T-cell (primary cell): ENCODE measurements around the gene FAM53B. TPM values are rescaled to one million over a fixed set of nuclear protein-coding genes. Genes with fewer than 3 reads are reported as not detected.
"Not testable (repeated sequence)": the region's sequence is repeated elsewhere in the genome, so short reads cannot be mapped to it uniquely, and the experiment has no call there.

ENCODE experiments used
- ATAC-seq, 4 experiments: fragments of 200-7000 bp in 3 of 4; fragments of 150-1000 bp in 1 of 4; cut with Tn5 transposase; replicated peaks in 1 of 4; 1 replicate in 3 of 4; 2 replicates in 1 of 4; pipeline ENCODE4 v1.10.0; 2021; ENCODE audit warnings: moderate library complexity in 3 of 4, mild to moderate bottlenecking in 2 of 4, moderate number of reproducible peaks in 1 of 4
- CTCF ChIA-PET, 2 donors: fragments of 300-600 bp; sonication (Branson Sonifier 250); formaldehyde crosslinking; loops; one replicate each; lab custom pipeline; 2022; ENCODE audit warnings: antibody characterized with exemption in 2 of 2; lab: Charles Lee
- POLR2A ChIA-PET, 2 donors: fragments of 300-600 bp; sonication (Branson Sonifier 250); formaldehyde crosslinking; loops; one replicate each; lab custom pipeline; 2022; ENCODE audit warnings: antibody characterized with exemption in 2 of 2; lab: Charles Lee
- DNase-seq, 35 experiments: peaks; one replicate each; pipeline versions ENCODE4 v3.0.0 to v3.0.0-alpha.2; 2013 to 2023
- H3K27ac ChIP-seq: one replicate; pipeline ENCODE4 v1.5.1; 2013; ENCODE audit warnings: low read length
- H3K27me3 ChIP-seq, 2 experiments: replicated peaks in 1 of 2; 1 replicate in 1 of 2; 2 replicates in 1 of 2; pipeline versions ENCODE4 v1.6.1 to v1.7.0; 2013; ENCODE audit warnings: low read length in 1 of 2, mixed read lengths in 1 of 2; ENCODE audit not compliant: control insufficient read depth in 2 of 2, insufficient read depth in 2 of 2; ENCODE audit errors: extremely low read depth in 1 of 2
- H3K36me3 ChIP-seq, 2 donors: 1 replicate in 1 of 2; 2 replicates in 1 of 2; pipeline versions ENCODE4 v1.6.1 to v1.7.0; 2013; ENCODE audit warnings: low read length in 1 of 2; ENCODE audit not compliant: control insufficient read depth in 2 of 2, insufficient read depth in 1 of 2; ENCODE audit errors: extremely low read depth in 1 of 2
- H3K4me1 ChIP-seq, 2 experiments: 1 replicate in 1 of 2; 2 replicates in 1 of 2; pipeline versions ENCODE4 v1.6.1 to v1.7.0; 2013; ENCODE audit warnings: low read length in 2 of 2, mixed read lengths in 1 of 2; ENCODE audit not compliant: insufficient read depth in 2 of 2, control insufficient read depth in 1 of 2; ENCODE audit errors: extremely low read depth in 1 of 2
- H3K4me3 ChIP-seq, 2 donors: 1 replicate in 1 of 2; 2 replicates in 1 of 2; pipeline versions ENCODE4 v1.5.1 to v1.7.0; 2013; ENCODE audit warnings: mild to moderate bottlenecking in 2 of 2, low read length in 1 of 2, moderate library complexity in 1 of 2; ENCODE audit not compliant: control insufficient read depth in 1 of 2; ENCODE audit errors: extremely low read depth in 1 of 2
- H3K9me3 ChIP-seq: 2 replicates; pipeline ENCODE4 v1.7.0; 2013
- H3K27ac Mint-ChIP-seq, 2 donors: one replicate each; pipeline ENCODE4 v1.8.0; 2020 to 2021; ENCODE audit warnings: mild to moderate bottlenecking in 2 of 2, mixed read lengths in 2 of 2
- H3K27me3 Mint-ChIP-seq, 2 donors: one replicate each; pipeline ENCODE4 v1.8.0; 2021 to 2022; ENCODE audit warnings: mixed read lengths in 2 of 2
- H3K36me3 Mint-ChIP-seq: one replicate; pipeline ENCODE4 v1.8.0; 2021; ENCODE audit warnings: mixed read lengths
- H3K4me1 Mint-ChIP-seq, 3 donors: one replicate each; pipeline ENCODE4 v1.8.0; 2020 to 2022; ENCODE audit warnings: mixed read lengths in 3 of 3, mild to moderate bottlenecking in 1 of 3
- H3K4me3 Mint-ChIP-seq, 3 donors: one replicate each; pipeline ENCODE4 v1.8.0; 2020 to 2022; ENCODE audit warnings: mild to moderate bottlenecking in 3 of 3, mixed read lengths in 3 of 3, moderate library complexity in 3 of 3
- H3K9me3 Mint-ChIP-seq, 3 donors: one replicate each; pipeline ENCODE4 v1.8.0; 2020 to 2022; ENCODE audit warnings: mixed read lengths in 3 of 3
- WGBS: methylation state at CpG from one replicate; pipeline ENCODE4 v1.1.5; 2013; ENCODE audit warnings: missing lambda C conversion rate; ENCODE audit not compliant: insufficient coverage; 5-methylcytosine and 5-hydroxymethylcytosine counted together
- total RNA-seq, 35 experiments: library from RNA in 6 of 35; stranded (reverse) in 6 of 35; fragments of 120-200 nt in 1 of 35; gene quantifications; one replicate each; pipeline versions ENCODE4 v1.2.1 to v1.2.4 and lab custom pipeline; 2013 to 2026

Gene FAM53B
- total RNA-seq, 5 donors from 2014 or later (not counting 1 experiment from before 2014, with no cell fraction given) = 39.3 to 86.5 (median 52.3) TPM

DNA sequence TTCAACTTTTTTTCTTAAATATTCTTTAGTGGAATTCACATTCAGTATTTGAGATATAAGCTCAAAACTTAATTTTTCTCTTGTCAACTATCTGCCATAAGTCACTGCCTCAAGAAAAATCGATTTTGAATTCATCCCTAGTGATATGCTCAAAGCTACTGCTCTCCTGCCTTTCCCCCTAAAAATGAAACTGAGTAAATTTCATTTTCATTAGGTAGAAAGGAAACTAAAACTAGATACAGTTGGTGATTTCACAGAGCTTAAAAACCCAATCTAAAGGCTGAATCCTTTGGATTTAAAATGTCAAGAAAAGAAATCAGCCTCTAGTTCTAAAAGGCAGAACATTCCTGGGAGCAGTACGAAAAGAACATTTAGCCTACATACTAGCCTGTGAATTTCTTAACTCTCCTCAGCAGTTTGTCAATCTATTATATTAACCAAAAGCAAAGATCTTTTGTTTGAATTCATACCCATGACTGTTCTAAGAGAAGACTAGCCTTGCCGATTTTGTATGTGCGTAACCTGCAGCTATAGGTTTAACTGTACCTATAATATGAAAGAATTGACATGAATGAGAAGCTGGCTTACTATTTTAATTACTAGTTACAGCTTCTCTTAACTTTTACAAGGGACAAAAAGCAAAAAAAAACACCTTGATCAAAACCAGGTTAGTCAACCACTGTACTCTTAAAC is 4.9 kb upstream of the FAM53B start:
- ATAC-seq (no peak), DNase-seq (no peak)
- peaks cover 0 to 5% of the 10 kb centered on the region in 2 donors for H3K36me3 ChIP-seq
- H3K27ac ChIP-seq = no peak overlapping the region
- ChIA-PET POLR2A (interaction anchor here (0.6 to 0.7 kb wide), 4 partner anchors 152 to 225 kb away, joined by 3 to 5 read pairs (median 3); no protein-coding TSS in a partner anchor), CTCF (interaction anchor here (0.6 to 4.9 kb wide), 12 partner anchors 17 to 226 kb away, joined by 3 to 87 read pairs (median 4); no protein-coding TSS in a partner anchor)
- H3K27ac Mint-ChIP-seq = peak overlapping the region; percentile 47 to 86
- H3K27me3 Mint-ChIP-seq = no peaks in the 10 kb centered on the region
- no peak overlapping the region for H3K4me3 Mint-ChIP-seq
- no peaks in the 10 kb centered on the region for H3K36me3 Mint-ChIP-seq
- no peaks in the 10 kb centered on the region for H3K9me3 Mint-ChIP-seq
- H3K9me3 ChIP-seq = no peaks in the 10 kb centered on the region
- H3K27me3 ChIP-seq = no peaks in the 10 kb centered on the region
- WGBS = no CpG with 5 or more reads among the region's 4 CpGs
- peaks cover 15 to 23% (median 21%) of the 10 kb centered on the region in 3 donors for H3K4me1 Mint-ChIP-seq
- no peak overlapping the region for H3K4me3 ChIP-seq
- H3K4me1 ChIP-seq = peaks cover 4 to 7% of the 10 kb centered on the region in 2 experiments

DNA sequence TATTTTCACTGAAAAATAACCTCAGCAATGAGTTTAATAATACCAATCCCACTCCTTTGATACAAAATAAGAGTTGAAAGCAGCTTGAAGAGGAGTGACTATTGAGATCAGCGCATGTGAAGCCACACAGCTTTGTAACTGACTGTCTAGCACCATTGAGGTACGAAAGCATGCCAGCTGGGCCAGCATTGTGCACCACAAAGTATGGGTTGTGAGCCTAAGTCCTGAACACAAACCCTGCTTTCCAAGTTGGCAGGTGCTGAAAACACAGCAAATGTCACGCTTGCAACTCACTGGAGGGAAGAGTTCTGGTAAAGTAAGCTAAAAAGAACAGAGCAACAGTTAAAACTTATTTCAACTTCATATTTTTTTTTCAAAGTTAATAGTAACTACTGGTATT is 4.0 kb upstream of the FAM53B start:
- Mint-ChIP-seq H3K27ac (peak overlapping the region in 1 of 2 donors; percentile 76), H3K9me3 (no peaks in the 10 kb centered on the region), H3K27me3 (no peaks in the 10 kb centered on the region), H3K36me3 (no peaks in the 10 kb centered on the region), H3K4me1 (peaks cover 15 to 23% (median 21%) of the 10 kb centered on the region in 3 donors), H3K4me3 (no peak overlapping the region)
- H3K9me3 ChIP-seq = no peaks in the 10 kb centered on the region
- no peak overlapping the region for H3K4me3 ChIP-seq
- no peaks in the 10 kb centered on the region for H3K27me3 ChIP-seq
- 91% methylated on average over 2 of the region's 3 CpGs for WGBS
- peaks cover 4 to 7% of the 10 kb centered on the region in 2 experiments for H3K4me1 ChIP-seq
- no peak for DNase-seq
- H3K27ac ChIP-seq = no peak overlapping the region
- CTCF ChIA-PET = interaction anchor here (0.6 to 4.9 kb wide), 10 partner anchors 20 to 225 kb away, joined by 3 to 87 read pairs (median 6); no protein-coding TSS in a partner anchor
- no peak for ATAC-seq
- POLR2A ChIA-PET = interaction anchor here in 1 of 2 donors (0.6 kb wide), 1 partner anchor 225 kb away, joined by 3 read pairs; no protein-coding TSS in a partner anchor
- peaks cover 0 to 5% of the 10 kb centered on the region in 2 donors for H3K36me3 ChIP-seq

DNA sequence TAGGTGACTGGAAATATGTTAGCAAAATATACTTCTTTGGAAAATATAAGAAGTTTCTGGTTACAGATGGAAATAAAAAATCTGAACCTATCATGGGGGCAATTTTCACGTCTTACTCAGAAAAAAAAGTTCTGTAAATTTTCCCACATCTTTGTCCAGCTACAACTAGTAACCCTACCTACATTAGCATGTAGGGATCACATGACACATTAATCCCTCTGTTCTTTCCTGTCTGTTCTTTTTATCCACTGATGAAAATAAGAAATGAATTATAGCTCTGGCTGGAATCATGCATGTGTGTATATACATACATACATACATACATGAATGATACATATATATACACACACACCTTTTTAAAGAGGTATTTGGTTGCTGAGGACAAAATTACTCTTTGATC is 3.6 kb upstream of the FAM53B start:
- CTCF ChIA-PET = interaction anchor here (0.6 to 4.9 kb wide), 11 partner anchors 8 to 286 kb away, joined by 3 to 87 read pairs (median 5); partner anchors contain the start of gene LHPP (in 1 of the 2)
- Mint-ChIP-seq H3K27ac (peak overlapping the region in 1 of 2 donors; percentile 76), H3K27me3 (no peaks in the 10 kb centered on the region)

DNA sequence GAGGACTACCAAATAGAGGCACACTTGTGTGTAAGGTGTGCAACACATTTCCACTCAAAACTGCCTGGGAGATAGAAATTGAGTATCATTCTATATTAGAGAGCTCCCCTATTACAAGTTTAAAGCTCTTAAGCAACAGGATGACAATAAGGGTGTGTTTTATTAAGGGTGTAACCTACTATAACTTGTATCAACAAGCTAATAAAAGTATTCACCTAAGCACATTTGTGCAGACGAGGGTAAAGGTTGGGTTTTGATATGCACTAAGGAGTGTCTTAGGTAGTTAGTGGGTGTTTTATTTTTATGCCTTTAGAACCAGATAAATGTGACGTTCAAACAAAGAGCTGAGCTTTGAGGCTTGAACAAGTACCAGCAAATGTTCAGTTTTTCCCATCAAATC is 2.8 kb upstream of the FAM53B start:
- no peak for ATAC-seq
- Mint-ChIP-seq H3K27ac (no peak overlapping the region), H3K27me3 (no peaks in the 10 kb centered on the region), H3K4me1 (peaks cover 24 to 31% (median 30%) of the 10 kb centered on the region in 3 donors), H3K4me3 (no peak overlapping the region), H3K36me3 (no peaks in the 10 kb centered on the region), H3K9me3 (no peaks in the 10 kb centered on the region)
- CTCF ChIA-PET = interaction anchor here (0.8 to 4.9 kb wide), 12 partner anchors 8 to 285 kb away, joined by 3 to 87 read pairs (median 6); partner anchors contain the start of gene LHPP (in 1 of the 2)
- no peak overlapping the region for H3K27ac ChIP-seq
- no peaks in the 10 kb centered on the region for H3K9me3 ChIP-seq
- POLR2A ChIA-PET = interaction anchor here (0.5 to 0.9 kb wide), 2 partner anchors 43 to 53 kb away, joined by 3 read pairs; no protein-coding TSS in a partner anchor
- peaks cover 10 to 14% of the 10 kb centered on the region in 2 experiments for H3K4me1 ChIP-seq
- no peaks in the 10 kb centered on the region for H3K27me3 ChIP-seq
- DNase-seq = no peak
- H3K36me3 ChIP-seq = peaks cover 0 to 2% of the 10 kb centered on the region in 2 donors
- no peak overlapping the region for H3K4me3 ChIP-seq
- WGBS = no CpG with 5 or more reads among the region's 2 CpGs

More for the DNA sequence above, 3.6 kb upstream of the FAM53B start:
- Mint-ChIP-seq H3K36me3 (no peaks in the 10 kb centered on the region), H3K4me1 (peaks cover 18 to 24% (median 22%) of the 10 kb centered on the region in 3 donors), H3K9me3 (no peaks in the 10 kb centered on the region), H3K4me3 (no peak overlapping the region)
- no peak overlapping the region for H3K27ac ChIP-seq
- H3K36me3 ChIP-seq = peaks cover 0 to 4% of the 10 kb centered on the region in 2 donors
- POLR2A ChIA-PET = no interaction called here
- H3K4me1 ChIP-seq = peaks cover 6 to 7% of the 10 kb centered on the region in 2 experiments
- H3K9me3 ChIP-seq = no peaks in the 10 kb centered on the region
- ATAC-seq (no peak), DNase-seq (no peak)
- WGBS = 80% methylated on average over 1 of the region's 1 CpG
- no peak overlapping the region for H3K4me3 ChIP-seq
- H3K27me3 ChIP-seq = no peaks in the 10 kb centered on the region

DNA sequence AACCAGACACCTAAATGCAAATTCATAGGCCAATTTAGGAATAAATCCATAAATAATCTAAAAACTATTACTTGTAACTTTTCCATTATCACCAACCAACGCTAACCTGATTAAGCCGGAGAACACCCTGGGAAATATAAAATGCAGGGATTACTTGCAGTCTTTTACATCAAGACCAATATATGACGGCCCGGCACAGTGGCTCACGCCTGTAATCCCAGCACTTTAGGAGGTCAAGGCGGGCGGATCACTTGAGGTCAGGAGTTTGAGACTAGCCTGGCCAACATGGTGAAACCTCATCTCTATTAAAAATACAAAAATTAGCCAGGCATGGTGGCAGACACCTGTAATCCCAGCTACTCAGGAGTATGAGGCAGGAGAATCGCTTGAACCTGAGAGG is 2.3 kb upstream of the FAM53B start:
- not testable (repeated sequence) for H3K9me3 ChIP-seq, H3K4me3 Mint-ChIP-seq, H3K36me3 ChIP-seq, H3K9me3 Mint-ChIP-seq, H3K27ac ChIP-seq, DNase-seq, H3K27me3 Mint-ChIP-seq, ATAC-seq, H3K27ac Mint-ChIP-seq, H3K36me3 Mint-ChIP-seq, H3K27me3 ChIP-seq, H3K4me3 ChIP-seq
- whole genome bisulfite sequencing = 95% methylated on average over 6 of the region's 8 CpGs
- ChIA-PET CTCF (interaction anchor here (0.6 to 4.9 kb wide), 18 partner anchors 9 to 357 kb away, joined by 3 to 87 read pairs (median 6); no protein-coding TSS in a partner anchor), POLR2A (interaction anchor here in 1 of 2 donors (0.9 kb wide), 1 partner anchor 44 kb away, joined by 3 read pairs; no protein-coding TSS in a partner anchor)
- H3K4me1 ChIP-seq = peaks cover 14 to 17% of the 10 kb centered on the region in 2 experiments
- H3K4me1 Mint-ChIP-seq = peaks cover 29 to 36% (median 35%) of the 10 kb centered on the region in 3 donors

DNA sequence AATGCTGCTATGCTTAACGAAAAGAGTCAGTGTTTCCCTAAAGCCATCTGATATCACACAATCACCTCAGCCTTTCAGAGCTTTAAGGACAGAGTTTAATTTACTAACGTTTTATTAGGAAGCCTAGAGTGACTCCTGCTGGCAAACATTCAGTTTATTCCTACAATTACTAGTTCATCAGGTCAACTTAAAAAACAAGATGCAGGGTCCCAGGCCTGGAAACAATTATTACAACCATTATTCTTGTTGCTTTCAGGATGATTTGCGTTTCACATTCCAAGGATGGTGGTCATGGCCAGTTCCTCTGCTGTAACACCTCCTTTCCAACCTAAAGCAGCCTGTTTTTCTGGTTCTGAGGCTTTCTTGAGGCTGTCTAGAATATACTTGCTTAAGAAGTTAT is 1.5 kb upstream of the FAM53B start:
- H3K4me3 ChIP-seq = no peak overlapping the region
- H3K9me3 Mint-ChIP-seq = no peaks in the 10 kb centered on the region
- WGBS = 29% methylated on average over 1 of the region's 3 CpGs
- no peaks in the 10 kb centered on the region for H3K36me3 Mint-ChIP-seq
- H3K4me1 ChIP-seq = peaks cover 19 to 25% of the 10 kb centered on the region in 2 experiments
- H3K4me1 Mint-ChIP-seq = peaks cover 37 to 44% (median 43%) of the 10 kb centered on the region in 3 donors
- no peaks in the 10 kb centered on the region for H3K27me3 Mint-ChIP-seq
- no peaks in the 10 kb centered on the region for H3K27me3 ChIP-seq
- H3K9me3 ChIP-seq = no peaks in the 10 kb centered on the region
- CTCF ChIA-PET = interaction anchor here (0.6 to 4.9 kb wide), 30 partner anchors 9 to 751 kb away, joined by 3 to 87 read pairs (median 5); partner anchors contain the start of genes ABRAXAS2 (in 1 of the 2), EEF1AKMT2 (in 1 of the 2) and LHPP (in 1 of the 2)
- no peak overlapping the region for H3K27ac ChIP-seq
- peak overlapping the region; percentile 53 to 86 for H3K27ac Mint-ChIP-seq
- H3K4me3 Mint-ChIP-seq = peak overlapping the region; percentile 17 to 76 (median 63)
- POLR2A ChIA-PET = interaction anchor here (0.6 kb wide), 2 partner anchors 18 to 976 kb away, joined by 4 to 11 read pairs; no protein-coding TSS in a partner anchor
- H3K36me3 ChIP-seq = peaks cover 0 to 2% of the 10 kb centered on the region in 2 donors
- ATAC-seq (no peak), DNase-seq (peak in 4 of 35 experiments; percentile 32 to 82 (median 44))
